ENCODE measurements around the gene AKR1B1. TPM values are rescaled to one million over a fixed set of nuclear protein-coding genes. Genes with fewer than 3 reads are reported as not detected.

Gene AKR1B1
- total and polyA plus RNA-seq, 2 of the 4 experiments (the other 2 are of a cell fraction), result 90.9 to 201 TPM

GRCh38 chr7:134395604-134396003 lies 63.3 kb downstream of the AKR1B1 start:
- 70% methylated on average over 2 of the region's 4 CpGs; no CpG with 5 or more reads in 1 of the 2 experiments for WGBS, 2 experiments (ENCODE audit: extremely low coverage in 2 of 2, insufficient read length in 1 of 2)
- ChIA-PET POLR2A (ENCODE audit: unreplicated experiment) (interaction anchor here (0.6 kb wide), 1 partner anchor 1243 kb away, joined by 5 read pairs; no protein-coding TSS in a partner anchor), CTCF (no interaction called here)
- Histone ChIP-seq H3K9me3 (ENCODE audit: control insufficient read depth, insufficient read depth, low read length) (no peaks in the 10 kb centered on the region), H2BK120ac (ENCODE audit: low read depth, low read length) (no peak overlapping the region), H3K4me2 (ENCODE audit: low read depth, low read length) (no peak overlapping the region), H3K9ac (ENCODE audit: low read depth, low read length) (no peak overlapping the region), H3K36me3 (ENCODE audit: control insufficient read depth, insufficient read depth, low read length) (no peaks in the 10 kb centered on the region), H2BK20ac (ENCODE audit: low read depth, low read length) (no peak overlapping the region), H4K5ac (ENCODE audit: low read depth, low read length) (no peak overlapping the region), H3K56ac (ENCODE audit: extremely low read depth, insufficient read depth, low read length) (no peak overlapping the region), H2BK5ac (ENCODE audit: low read depth, low read length, poor library complexity, severe bottlenecking) (no peak overlapping the region), H2BK15ac (ENCODE audit: low read depth, low read length) (no peak overlapping the region), H3K9me1 (ENCODE audit: insufficient read depth, low read length) (no peaks in the 10 kb centered on the region), H3K4ac (ENCODE audit: low read depth, low read length) (no peak overlapping the region), H3K4me1 (ENCODE audit: control insufficient read depth, insufficient read depth, low read length) (no peaks in the 10 kb centered on the region), H2AK5ac (ENCODE audit: low read depth, low read length) (no peak overlapping the region), H3K27me3 (ENCODE audit: control insufficient read depth, insufficient read depth, low read length) (peaks cover 4% of the 10 kb centered on the region), H3K79me1 (ENCODE audit: low read depth in 1 of 2, low read length in 2 of 2) (no peaks in the 10 kb centered on the region), H2AK9ac (replicated peaks; ENCODE audit: low read depth, low read length, poor library complexity) (no peak overlapping the region), H3K14ac (replicated peaks; ENCODE audit: low read depth, low read length) (no peak overlapping the region), H3K4me3 (ENCODE audit: insufficient read depth, low read depth, low read length) (no peak overlapping the region), H4K8ac (ENCODE audit: low read depth in 2 of 2, low read length in 2 of 2) (no peak overlapping the region), H3K23ac (ENCODE audit: low read depth, low read length) (no peak overlapping the region), H3K18ac (ENCODE audit: low read depth, low read length) (no peak overlapping the region), H4K20me1 (ENCODE audit: insufficient read depth, low read length) (no peaks in the 10 kb centered on the region), H4K91ac (ENCODE audit: insufficient read depth, low read depth, low read length) (no peak overlapping the region), H2AFZ (replicated peaks; ENCODE audit: low read length, poor library complexity) (no peak overlapping the region), H3K27ac (ENCODE audit: insufficient read depth, low read length) (no peak overlapping the region)
- no TSS peak for BruUV-seq (replicated peaks)
- dilution Hi-C loops (cut with HindIII; ENCODE audit: low sequenced_read_pairs, unreplicated experiment), result no loop called here
- in situ Hi-C loops (cut with MboI; ENCODE audit: low sequenced_read_pairs), result no loop called here
- no peak for TF ChIP-seq SMC3 (IDR thresholded peaks at IDR 0.05; ENCODE audit: low read depth, low read length)
- no peak for TF ChIP-seq CEBPB (IDR thresholded peaks at IDR 0.05; ENCODE audit: low read depth, low read length)
- no peak for TF ChIP-seq POLR2A (IDR thresholded peaks at IDR 0.05; ENCODE audit: low read depth, low read length)
- no peak for DNase-seq
- ATAC-seq (ENCODE audit: low read depth), result no peak
- intact Hi-C loops (cut with micrococcal nuclease), result no loop called here

All from IMR-90 (cell line).